Neural progenitor cell (in vitro differentiated cells): Measurements from ENCODE around the gene ARMC9. TPM values are rescaled to one million over a fixed set of nuclear protein-coding genes. Genes with fewer than 3 reads are reported as not detected.
A peak's percentile ranks its signal among the peaks of the same experiment; 100 is the strongest.

Experiments
- DNase-seq: peaks from one replicate; pipeline ENCODE4 v3.0.0-alpha.2; 2016; ENCODE audit warnings: low spot score
- H2AFZ ChIP-seq: fragments of 200-600 bp; sonication (generic); replicated peaks from 2 replicates; pipeline ENCODE4 v1.6.1; 2016; ENCODE audit warnings: antibody characterized with exemption
- H3F3A ChIP-seq: fragments of 200-600 bp; sonication (generic); 2 replicates; pipeline ENCODE4 v1.6.1; 2016; ENCODE audit warnings: antibody characterized with exemption, low read depth
- H3K27ac ChIP-seq: fragments of 200-600 bp; sonication (generic); 2 replicates; pipeline ENCODE4 v1.5.1; 2016; ENCODE audit warnings: mild to moderate bottlenecking
- H3K27me3 ChIP-seq: fragments of 200-600 bp; sonication (generic); 2 replicates; pipeline ENCODE4 v1.6.1; 2016; ENCODE audit warnings: mild to moderate bottlenecking, moderate library complexity
- H3K36me3 ChIP-seq: fragments of 200-600 bp; sonication (generic); 2 replicates; pipeline ENCODE4 v1.5.1; 2016
- H3K4me1 ChIP-seq: fragments of 200-600 bp; sonication (generic); 2 replicates; pipeline ENCODE4 v1.6.1; 2016; ENCODE audit warnings: mixed run types
- H3K4me2 ChIP-seq: fragments of 200-600 bp; sonication (generic); 2 replicates; pipeline ENCODE4 v1.6.1; 2016
- H3K4me3 ChIP-seq: fragments of 200-600 bp; sonication (generic); 2 replicates; pipeline ENCODE4 v1.5.1; 2016
- H3K79me2 ChIP-seq: fragments of 200-600 bp; sonication (generic); 2 replicates; pipeline ENCODE4 v1.6.1; 2016; ENCODE audit warnings: low read depth
- H3K9ac ChIP-seq: fragments of 200-600 bp; sonication (generic); 2 replicates; pipeline ENCODE4 v1.6.1; 2016
- H3K9me3 ChIP-seq: fragments of 200-600 bp; sonication (generic); 2 replicates; pipeline ENCODE4 v1.5.1; 2016; ENCODE audit warnings: low read depth
- H4K20me1 ChIP-seq: fragments of 200-600 bp; sonication (generic); 2 replicates; pipeline ENCODE4 v1.6.1; 2016; ENCODE audit warnings: low read depth
- H3K27ac Mint-ChIP-seq: 3 replicates; pipeline ENCODE4 v1.8.0; 2021; ENCODE audit warnings: mixed read lengths
- H3K27me3 Mint-ChIP-seq: 2 replicates; pipeline ENCODE4 v1.8.0; 2022; ENCODE audit warnings: low read depth, mild to moderate bottlenecking, inconsistent platforms, moderate library complexity, mixed read lengths; ENCODE audit not compliant: insufficient read depth
- H3K36me3 Mint-ChIP-seq: 3 replicates; pipeline ENCODE4 v1.8.0; 2021; ENCODE audit warnings: mixed read lengths
- H3K4me1 Mint-ChIP-seq: 3 replicates; pipeline ENCODE4 v1.8.0; 2021; ENCODE audit warnings: mixed read lengths
- H3K4me3 Mint-ChIP-seq: 3 replicates; pipeline ENCODE4 v1.8.0; 2021; ENCODE audit warnings: mild to moderate bottlenecking, moderate library complexity, mixed read lengths
- H3K9me3 Mint-ChIP-seq: 3 replicates; pipeline ENCODE4 v1.8.0; 2020; ENCODE audit warnings: mixed read lengths
- CTCF ChIP-seq: fragments of 200-600 bp; sonication (generic); IDR thresholded peaks from 2 replicates; pipeline ENCODE4 v1.5.1; 2017; ENCODE audit warnings: antibody characterized with exemption, mild to moderate bottlenecking
- EZH2 ChIP-seq: fragments of 200-600 bp; sonication (generic); IDR thresholded peaks from 2 replicates; pipeline ENCODE4 v1.6.1; 2017; ENCODE audit warnings: antibody characterized with exemption, mild to moderate bottlenecking, moderate library complexity
- EZH2phosphoT487 ChIP-seq: fragments of 200-600 bp; sonication (generic); IDR thresholded peaks from 2 replicates; pipeline ENCODE4 v1.6.1; 2017; ENCODE audit warnings: antibody characterized with exemption
- total RNA-seq: library from RNA; depleted of rRNA; stranded (reverse); fragments of >200 nt; gene quantifications from 2 replicates; pipeline ENCODE4 v1.2.3, GENCODE V29; 2015; ENCODE audit warnings: low replicate concordance

ARMC9 gene
- total RNA-seq, 1 donor from 2014 or later = 45.8 TPM

- Histone ChIP-seq H3K27ac (no peak overlapping the region), H3K36me3 (no peaks in the 10 kb centered on the region), H3K79me2 (no peaks in the 10 kb centered on the region), H4K20me1 (no peaks in the 10 kb centered on the region), H3K9ac (no peak overlapping the region), H2AFZ (no peak overlapping the region), H3K4me3 (no peak overlapping the region), H3K4me2 (no peak overlapping the region), H3K4me1 (peaks cover 7% of the 10 kb centered on the region), H3K27me3 (no peaks in the 10 kb centered on the region), H3K9me3 (no peaks in the 10 kb centered on the region), H3F3A (no peaks in the 10 kb centered on the region)
- Mint-ChIP-seq H3K9me3 (peaks cover 14% of the 10 kb centered on the region), H3K36me3 (peaks cover 4% of the 10 kb centered on the region), H3K27ac (no peak overlapping the region), H3K4me1 (peaks cover 8% of the 10 kb centered on the region), H3K4me3 (no peak overlapping the region), H3K27me3 (peaks cover 17% of the 10 kb centered on the region)
- DNase-seq = no peak
- TF ChIP-seq EZH2 (no peak), CTCF (no peak), EZH2phosphoT487 (no peak)
Observed at GRCh38 chr2:231388725-231389346, 190.4 kb downstream of the ARMC9 start.

GRCh38 chr2:231390667-231391066 lies 192.2 kb downstream of the ARMC9 start:
- TF ChIP-seq CTCF (no peak), EZH2 (no peak), EZH2phosphoT487 (no peak)
- peaks cover 11% of the 10 kb centered on the region for H3K4me1 ChIP-seq
- no peak overlapping the region for H3K4me3 ChIP-seq
- H3K27ac ChIP-seq = no peak overlapping the region
- Mint-ChIP-seq H3K36me3 (no peaks in the 10 kb centered on the region), H3K9me3 (peaks cover 4% of the 10 kb centered on the region), H3K27ac (no peak overlapping the region), H3K4me3 (peak overlapping the region; percentile 4), H3K27me3 (peaks cover 26% of the 10 kb centered on the region), H3K4me1 (peaks cover 15% of the 10 kb centered on the region)
- H3K4me2 ChIP-seq = no peak overlapping the region
- H3K36me3 ChIP-seq = no peaks in the 10 kb centered on the region
- no peak overlapping the region for H2AFZ ChIP-seq
- H3K9me3 ChIP-seq = no peaks in the 10 kb centered on the region
- H3K79me2 ChIP-seq = no peaks in the 10 kb centered on the region
- no peak for DNase-seq
- H3K9ac ChIP-seq = no peak overlapping the region
- H4K20me1 ChIP-seq = no peaks in the 10 kb centered on the region
- peaks cover 13% of the 10 kb centered on the region for H3F3A ChIP-seq
- H3K27me3 ChIP-seq = peaks cover 16% of the 10 kb centered on the region

- no peak overlapping the region for H3K9ac ChIP-seq
- Mint-ChIP-seq H3K9me3 (no peaks in the 10 kb centered on the region), H3K27ac (no peak overlapping the region), H3K27me3 (peaks cover 31% of the 10 kb centered on the region), H3K4me3 (no peak overlapping the region), H3K4me1 (peaks cover 15% of the 10 kb centered on the region), H3K36me3 (no peaks in the 10 kb centered on the region)
- H3F3A ChIP-seq = peaks cover 13% of the 10 kb centered on the region
- no peak overlapping the region for H2AFZ ChIP-seq
- H4K20me1 ChIP-seq = no peaks in the 10 kb centered on the region
- no peaks in the 10 kb centered on the region for H3K36me3 ChIP-seq
- H3K27ac ChIP-seq = no peak overlapping the region
- H3K27me3 ChIP-seq = peaks cover 29% of the 10 kb centered on the region
- no peak overlapping the region for H3K4me3 ChIP-seq
- no peak overlapping the region for H3K4me2 ChIP-seq
- no peaks in the 10 kb centered on the region for H3K79me2 ChIP-seq
- DNase-seq = no peak
- no peaks in the 10 kb centered on the region for H3K9me3 ChIP-seq
- TF ChIP-seq EZH2 (no peak), EZH2phosphoT487 (no peak), CTCF (no peak)
- peaks cover 11% of the 10 kb centered on the region for H3K4me1 ChIP-seq
Observed at GRCh38 chr2:231391981-231392380, 193.6 kb downstream of the ARMC9 start.
